GM12878 (cell line): Measurements from ENCODE around the gene CCDC149. TPM values are rescaled to one million over a fixed set of nuclear protein-coding genes. Genes with fewer than 3 reads are reported as not detected.

ENCODE experiments used
- BCL11A ChIP-seq: IDR thresholded peaks from 2 replicates; pipeline ENCODE4 v1.6.1; 2011; ENCODE audit warnings: low read depth, low read length
- CHD2 ChIP-seq: IDR thresholded peaks from 2 replicates; pipeline ENCODE4 v1.6.1; 2011; ENCODE audit warnings: low read depth, low read length, improper control_type of control experiment, borderline replicate concordance
- CHD4 ChIP-seq: fragments of 200-600 bp; sonication (generic); IDR thresholded peaks from 2 replicates; pipeline ENCODE4 v1.6.1; 2016; ENCODE audit warnings: mild to moderate bottlenecking
- MEF2B ChIP-seq: fragments of 450-650 bp; IDR thresholded peaks from 2 replicates; pipeline ENCODE4 v1.6.1; 2018; ENCODE audit warnings: mild to moderate bottlenecking, moderate library complexity; ENCODE audit not compliant: partially characterized antibody, poor library complexity, severe bottlenecking
- MYC ChIP-seq: IDR thresholded peaks from 2 replicates; pipeline ENCODE4 v1.6.1; 2011; ENCODE audit warnings: mild to moderate bottlenecking, low read length, moderate library complexity, inconsistent platforms; ENCODE audit not compliant: insufficient read depth, insufficient replicate concordance, insufficient read length, severe bottlenecking
- NR2F1 ChIP-seq: fragments of 450-650 bp; conservative IDR thresholded peaks from 2 replicates; pipeline ENCODE4 v1.6.1; 2017; ENCODE audit warnings: mild to moderate bottlenecking
- POLR2AphosphoS2 ChIP-seq: IDR thresholded peaks from 2 replicates; pipeline ENCODE4 v1.6.1; 2011; ENCODE audit warnings: low read depth, mild to moderate bottlenecking, low read length, improper control_type of control experiment, moderate library complexity
- RUNX3 ChIP-seq: IDR thresholded peaks from 2 replicates; pipeline ENCODE4 v1.6.1; 2012; ENCODE audit warnings: low read length, inconsistent platforms
- SMAD1 ChIP-seq: fragments of 450-650 bp; IDR thresholded peaks from 2 replicates; pipeline ENCODE4 v1.6.1; 2018; ENCODE audit warnings: mild to moderate bottlenecking, low read depth; ENCODE audit not compliant: partially characterized antibody
- ZNF217 ChIP-seq: fragments of 450-650 bp; IDR thresholded peaks from 2 replicates; pipeline ENCODE4 v1.6.1; 2017; ENCODE audit warnings: antibody characterized with exemption, mild to moderate bottlenecking
- ZNF274 ChIP-seq: IDR thresholded peaks from one replicate; pipeline ENCODE4 v1.8.0; 2011; ENCODE audit not compliant: insufficient read length, insufficient read depth
- polyA plus RNA-seq, 11 experiments: library from polyadenylated mRNA; depleted of rRNA in 4 of 11; unstranded in 6 of 11; stranded (reverse) in 5 of 11; fragments of >200 nt; fragmentation: Nextera tagmentation in 4 of 11; fragmentation: Illumina TruSeq in 1 of 11; extraction: Ambion mirVana in 4 of 11; extraction: Trizol in 1 of 11; gene quantifications; 1 replicate in 1 of 11; 2 replicates in 10 of 11; pipeline versions ENCODE4 v1.2.1 to v1.2.3, GENCODE V29; 2011 to 2016; ENCODE audit warnings: inconsistent platforms in 2 of 11, missing spikeins in 2 of 11, low read depth in 1 of 11
- total RNA-seq, 4 experiments: library from RNA; depleted of rRNA in 3 of 4; stranded (reverse); fragments of >200 nt in 3 of 4; fragmentation: Illumina TruSeq in 1 of 4; extraction: Trizol in 1 of 4; gene quantifications; 2 replicates each; pipeline versions ENCODE4 v1.2.1 to v1.2.3, GENCODE V29; 2013 to 2021
- TF ChIP-seq, protein P1 (sequence below): fragments of 450-650 bp; IDR thresholded peaks from 2 replicates; pipeline ENCODE4 v1.6.1; 2017; ENCODE audit warnings: mild to moderate bottlenecking, moderate library complexity

Gene CCDC149
- total and polyA plus RNA-seq, 10 of the 15 experiments (the other 5 are each of a cell fraction or from before 2014, with no cell fraction given), result 0.03 to 0.04 (median 0.04) TPM; not detected in 7

DNA sequence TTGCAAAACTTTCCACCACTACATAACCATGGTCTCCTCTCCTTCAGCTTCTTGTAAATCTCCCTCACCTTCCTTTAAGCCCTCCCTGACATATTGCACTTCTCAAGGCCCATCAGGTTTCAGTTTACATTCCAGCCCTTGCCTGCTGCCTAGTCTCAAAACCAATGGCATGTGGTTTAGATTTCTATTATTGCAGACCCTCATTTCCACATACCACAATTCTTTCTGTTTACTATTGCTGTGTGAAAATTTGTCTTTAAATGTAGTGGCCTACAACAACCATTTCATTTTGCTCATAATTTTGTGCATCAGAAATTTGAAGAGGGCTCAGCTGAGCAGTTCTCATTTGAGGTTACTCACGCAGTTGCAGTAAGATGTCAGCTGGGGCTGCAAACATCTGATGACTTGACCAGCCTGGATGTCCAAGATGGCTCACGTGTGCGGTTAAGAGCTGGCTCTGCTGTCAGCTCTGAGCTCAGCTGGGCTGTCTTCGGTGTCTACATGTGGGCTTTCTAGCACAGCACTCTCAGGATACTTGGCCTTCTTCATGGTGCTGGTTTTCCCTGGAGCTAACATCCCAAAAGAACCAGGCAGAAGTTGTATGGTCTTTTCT, 147.4 kb downstream of the CCDC149 start (continued):
- TF ChIP-seq, protein P1, sequence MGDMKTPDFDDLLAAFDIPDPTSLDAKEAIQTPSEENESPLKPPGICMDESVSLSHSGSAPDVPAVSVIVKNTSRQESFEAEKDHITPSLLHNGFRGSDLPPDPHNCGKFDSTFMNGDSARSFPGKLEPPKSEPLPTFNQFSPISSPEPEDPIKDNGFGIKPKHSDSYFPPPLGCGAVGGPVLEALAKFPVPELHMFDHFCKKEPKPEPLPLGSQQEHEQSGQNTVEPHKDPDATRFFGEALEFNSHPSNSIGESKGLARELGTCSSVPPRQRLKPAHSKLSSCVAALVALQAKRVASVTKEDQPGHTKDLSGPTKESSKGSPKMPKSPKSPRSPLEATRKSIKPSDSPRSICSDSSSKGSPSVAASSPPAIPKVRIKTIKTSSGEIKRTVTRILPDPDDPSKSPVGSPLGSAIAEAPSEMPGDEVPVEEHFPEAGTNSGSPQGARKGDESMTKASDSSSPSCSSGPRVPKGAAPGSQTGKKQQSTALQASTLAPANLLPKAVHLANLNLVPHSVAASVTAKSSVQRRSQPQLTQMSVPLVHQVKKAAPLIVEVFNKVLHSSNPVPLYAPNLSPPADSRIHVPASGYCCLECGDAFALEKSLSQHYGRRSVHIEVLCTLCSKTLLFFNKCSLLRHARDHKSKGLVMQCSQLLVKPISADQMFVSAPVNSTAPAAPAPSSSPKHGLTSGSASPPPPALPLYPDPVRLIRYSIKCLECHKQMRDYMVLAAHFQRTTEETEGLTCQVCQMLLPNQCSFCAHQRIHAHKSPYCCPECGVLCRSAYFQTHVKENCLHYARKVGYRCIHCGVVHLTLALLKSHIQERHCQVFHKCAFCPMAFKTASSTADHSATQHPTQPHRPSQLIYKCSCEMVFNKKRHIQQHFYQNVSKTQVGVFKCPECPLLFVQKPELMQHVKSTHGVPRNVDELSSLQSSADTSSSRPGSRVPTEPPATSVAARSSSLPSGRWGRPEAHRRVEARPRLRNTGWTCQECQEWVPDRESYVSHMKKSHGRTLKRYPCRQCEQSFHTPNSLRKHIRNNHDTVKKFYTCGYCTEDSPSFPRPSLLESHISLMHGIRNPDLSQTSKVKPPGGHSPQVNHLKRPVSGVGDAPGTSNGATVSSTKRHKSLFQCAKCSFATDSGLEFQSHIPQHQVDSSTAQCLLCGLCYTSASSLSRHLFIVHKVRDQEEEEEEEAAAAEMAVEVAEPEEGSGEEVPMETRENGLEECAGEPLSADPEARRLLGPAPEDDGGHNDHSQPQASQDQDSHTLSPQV, result no peak
- no peak for TF ChIP-seq BCL11A
- TF ChIP-seq CHD4, result no peak
- no peak for TF ChIP-seq ZNF274
- no peak for TF ChIP-seq POLR2AphosphoS2
- no peak for TF ChIP-seq SMAD1
- TF ChIP-seq CHD2, result no peak
- no peak for TF ChIP-seq ZNF217
- no peak for TF ChIP-seq RUNX3
- no peak for TF ChIP-seq MYC
- TF ChIP-seq MEF2B, result no peak
- no peak for TF ChIP-seq NR2F1
